IMR-90 (cell line): ENCODE data around the gene PRKCSH. TPM values are rescaled to one million over a fixed set of nuclear protein-coding genes. Genes with fewer than 3 reads are reported as not detected.

Source experiments
- ATAC-seq: fragments of 200-7000 bp; cut with Tn5 transposase; 2 replicates; pipeline ENCODE4 v1.9.1; 2020; ENCODE audit warnings: low read depth, mild to moderate bottlenecking, moderate library complexity
- BruUV-seq: library from RNA; stranded (reverse); fragments of 400-500 nt; replicated peaks from 2 replicates; lab custom pipeline; 2021; lab: Mats Ljungman, UMichigan
- CTCF ChIA-PET: fragments of 300-600 bp; formaldehyde crosslinking; extraction: SDS; loops from one replicate; lab custom pipeline; 2021; ENCODE audit warnings: antibody characterized with exemption; lab: Yijun Ruan, JAX
- POLR2A ChIA-PET: fragments of 300-600 bp; sonication (Branson Sonifier 250); formaldehyde crosslinking; loops from one replicate; lab custom pipeline; 2022; ENCODE audit warnings: antibody characterized with exemption; ENCODE audit not compliant: unreplicated experiment; lab: Charles Lee
- DNase-seq: peaks from one replicate; pipeline ENCODE4 v3.0.0; 2013
- H2AFZ ChIP-seq: replicated peaks from 2 replicates; pipeline ENCODE3; 2013; ENCODE audit warnings: low read length, mild to moderate bottlenecking; ENCODE audit not compliant: poor library complexity
- H2AK5ac ChIP-seq: 2 replicates; pipeline ENCODE4 v1.6.1; 2013; ENCODE audit warnings: low read depth, low read length, inconsistent platforms
- H2AK9ac ChIP-seq: replicated peaks from 2 replicates; pipeline ENCODE3; 2013; ENCODE audit warnings: mild to moderate bottlenecking, low read depth, low read length, moderate library complexity; ENCODE audit not compliant: poor library complexity
- H2BK120ac ChIP-seq: 2 replicates; pipeline ENCODE4 v1.6.1; 2013; ENCODE audit warnings: low read depth, low read length, inconsistent platforms
- H2BK15ac ChIP-seq: 3 replicates; pipeline ENCODE4 v1.6.1; 2013; ENCODE audit warnings: low read depth, low read length, inconsistent platforms
- H2BK20ac ChIP-seq: 2 replicates; pipeline ENCODE4 v1.6.1; 2013; ENCODE audit warnings: low read depth, mild to moderate bottlenecking, inconsistent platforms, low read length, moderate library complexity
- H2BK5ac ChIP-seq: 2 replicates; pipeline ENCODE4 v1.6.1; 2013; ENCODE audit warnings: mild to moderate bottlenecking, low read depth, low read length, inconsistent platforms; ENCODE audit not compliant: poor library complexity, severe bottlenecking
- H3K14ac ChIP-seq: replicated peaks from 2 replicates; pipeline ENCODE4 v1.6.1; 2013; ENCODE audit warnings: low read depth, low read length, inconsistent platforms
- H3K18ac ChIP-seq: 2 replicates; pipeline ENCODE4 v1.6.1; 2013; ENCODE audit warnings: low read depth, low read length, control low read depth
- H3K23ac ChIP-seq: 2 replicates; pipeline ENCODE4 v1.6.1; 2013; ENCODE audit warnings: low read depth, low read length, inconsistent platforms
- H3K27ac ChIP-seq: 2 replicates; pipeline ENCODE4 v1.5.1; 2013; ENCODE audit warnings: mild to moderate bottlenecking, control low read depth, low read length; ENCODE audit not compliant: insufficient read depth
- H3K27me3 ChIP-seq: 2 replicates; pipeline ENCODE4 v1.6.1; 2013; ENCODE audit warnings: low read length; ENCODE audit not compliant: control insufficient read depth, insufficient read depth
- H3K36me3 ChIP-seq: 2 replicates; pipeline ENCODE4 v1.6.1; 2013; ENCODE audit warnings: low read length, mixed read lengths; ENCODE audit not compliant: control insufficient read depth, insufficient read depth
- H3K4ac ChIP-seq: 2 replicates; pipeline ENCODE4 v1.6.1; 2013; ENCODE audit warnings: low read depth, low read length, inconsistent platforms
- H3K4me1 ChIP-seq: 2 replicates; pipeline ENCODE4 v1.6.1; 2013; ENCODE audit warnings: low read length, mixed read lengths; ENCODE audit not compliant: control insufficient read depth, insufficient read depth
- H3K4me2 ChIP-seq: 2 replicates; pipeline ENCODE4 v1.6.1; 2013; ENCODE audit warnings: low read depth, mild to moderate bottlenecking, control low read depth, low read length, moderate library complexity
- H3K4me3 ChIP-seq: 2 replicates; pipeline ENCODE4 v1.5.1; 2013; ENCODE audit warnings: low read depth, mild to moderate bottlenecking, control low read depth, low read length, moderate library complexity; ENCODE audit not compliant: insufficient read depth
- H3K56ac ChIP-seq: 2 replicates; pipeline ENCODE4 v1.6.1; 2013; ENCODE audit warnings: low read length, inconsistent platforms; ENCODE audit not compliant: insufficient read depth; ENCODE audit errors: extremely low read depth
- H3K79me1 ChIP-seq, 2 experiments: 2 replicates each; pipeline ENCODE4 v1.6.1; 2013; ENCODE audit warnings: low read length in 2 of 2, inconsistent platforms in 1 of 2, low read depth in 1 of 2
- H3K9ac ChIP-seq: 2 replicates; pipeline ENCODE4 v1.6.1; 2013; ENCODE audit warnings: low read depth, low read length, control low read depth
- H3K9me1 ChIP-seq: 2 replicates; pipeline ENCODE4 v1.6.1; 2013; ENCODE audit warnings: low read length, inconsistent platforms; ENCODE audit not compliant: insufficient read depth
- H3K9me3 ChIP-seq: 2 replicates; pipeline ENCODE4 v1.6.1; 2013; ENCODE audit warnings: low read length; ENCODE audit not compliant: control insufficient read depth, insufficient read depth
- H4K20me1 ChIP-seq: 2 replicates; pipeline ENCODE4 v1.6.1; 2013; ENCODE audit warnings: low read length, inconsistent platforms; ENCODE audit not compliant: insufficient read depth
- H4K5ac ChIP-seq: 2 replicates; pipeline ENCODE4 v1.6.1; 2013; ENCODE audit warnings: mild to moderate bottlenecking, low read depth, low read length, control low read depth
- H4K8ac ChIP-seq, 2 experiments: 2 replicates each; pipeline ENCODE4 v1.6.1; 2013; ENCODE audit warnings: low read depth in 2 of 2, low read length in 2 of 2, control low read depth in 1 of 2, inconsistent platforms in 1 of 2
- H4K91ac ChIP-seq: 2 replicates; pipeline ENCODE4 v1.6.1; 2013; ENCODE audit warnings: low read depth, low read length, inconsistent platforms; ENCODE audit not compliant: insufficient read depth
- BHLHE40 ChIP-seq: fragments of 150-350 bp; IDR thresholded peaks from 2 replicates; pipeline ENCODE4 v1.6.1; 2016; ENCODE audit warnings: mild to moderate bottlenecking, low read depth, low read length
- CEBPB ChIP-seq: IDR thresholded peaks from 2 replicates; pipeline ENCODE4 v1.6.1; 2012; ENCODE audit warnings: low read depth, low read length, improper control_type of control experiment
- CHD1 ChIP-seq: IDR thresholded peaks from 2 replicates; pipeline ENCODE4 v1.6.1; 2012; ENCODE audit warnings: low read depth, low read length, improper control_type of control experiment
- FOS ChIP-seq: fragments of 150-350 bp; IDR thresholded peaks from 2 replicates; pipeline ENCODE4 v1.6.1; 2016; ENCODE audit warnings: low read depth, low read length
- MAFK ChIP-seq: IDR thresholded peaks from 2 replicates; pipeline ENCODE4 v1.6.1; 2012; ENCODE audit warnings: low read depth, low read length, improper control_type of control experiment
- MAZ ChIP-seq: IDR thresholded peaks from 2 replicates; pipeline ENCODE4 v1.6.1; 2012; ENCODE audit warnings: low read depth, mild to moderate bottlenecking, low read length, improper control_type of control experiment, moderate library complexity, borderline replicate concordance
- NFE2L2 ChIP-seq: fragments of 150-350 bp; IDR thresholded peaks from 2 replicates; pipeline ENCODE4 v1.6.1; 2016; ENCODE audit warnings: low read depth, mild to moderate bottlenecking, low read length
- POLR2A ChIP-seq: IDR thresholded peaks from 2 replicates; pipeline ENCODE4 v1.6.1; 2012; ENCODE audit warnings: mild to moderate bottlenecking, low read depth, low read length
- RAD21 ChIP-seq: IDR thresholded peaks from 2 replicates; pipeline ENCODE4 v1.6.1; 2012; ENCODE audit warnings: low read length, improper control_type of control experiment
- SMC3 ChIP-seq: fragments of 150-350 bp; IDR thresholded peaks from 2 replicates; pipeline ENCODE4 v1.6.1; 2016; ENCODE audit warnings: low read depth, mild to moderate bottlenecking, antibody characterized with exemption, low read length, moderate library complexity
- WGBS, 2 experiments: methylation state at CpG; one replicate each; pipeline versions ENCODE4 v1.1.5 to v1.1.7; 2013; ENCODE audit warnings: missing lambda C conversion rate in 2 of 2; ENCODE audit not compliant: insufficient read length in 1 of 2; ENCODE audit errors: extremely low coverage in 2 of 2; 5-methylcytosine and 5-hydroxymethylcytosine counted together
- dilution Hi-C: fragments of 300-500 bp; cut with HindIII; formaldehyde crosslinking; loops from one replicate; pipeline ENCODE4 v1.14.3; 2018; ENCODE audit warnings: low sequenced_read_pairs; ENCODE audit not compliant: unreplicated experiment
- in situ Hi-C: fragments of 300-500 bp; cut with MboI; formaldehyde crosslinking; loops from 3 replicates; pipeline ENCODE4 v1.14.3; 2019; ENCODE audit warnings: low sequenced_read_pairs, inconsistent platforms, mixed read lengths
- intact Hi-C: fragments of 100-400 bp; cut with micrococcal nuclease; formaldehyde crosslinking; loops from 2 replicates; pipeline ENCODE4 v1.10.0; 2022
- polyA plus RNA-seq, 3 experiments: library from polyadenylated mRNA; depleted of rRNA; stranded (reverse); fragments of >200 nt; gene quantifications; 2 replicates each; pipeline ENCODE4 v1.2.3, GENCODE V29; 2012; ENCODE audit warnings: low replicate concordance in 1 of 3
- total RNA-seq: library from RNA; depleted of rRNA; stranded (reverse); fragments of >200 nt; gene quantifications from 2 replicates; pipeline ENCODE4 v1.2.3, GENCODE V29; 2012
- TF ChIP-seq, protein P1 (sequence below): conservative IDR thresholded peaks from 2 replicates; pipeline ENCODE4 v1.5.1; 2012; ENCODE audit warnings: mild to moderate bottlenecking, low read depth, low read length, improper control_type of control experiment
- TF ChIP-seq, protein P2 (sequence below): fragments of 150-350 bp; IDR thresholded peaks from 2 replicates; pipeline ENCODE4 v1.6.1; 2017; ENCODE audit warnings: mild to moderate bottlenecking, antibody characterized with exemption, low read length, low read depth
- TF ChIP-seq, protein P3 (sequence below): fragments of 150-350 bp; IDR thresholded peaks from 2 replicates; pipeline ENCODE4 v1.6.1; 2016; ENCODE audit warnings: low read depth, mild to moderate bottlenecking, low read length, moderate library complexity, borderline replicate concordance

PRKCSH gene
- total and polyA plus RNA-seq, 2 of the 4 experiments (the other 2 are of a cell fraction), result 36.0 to 252 TPM

DNA sequence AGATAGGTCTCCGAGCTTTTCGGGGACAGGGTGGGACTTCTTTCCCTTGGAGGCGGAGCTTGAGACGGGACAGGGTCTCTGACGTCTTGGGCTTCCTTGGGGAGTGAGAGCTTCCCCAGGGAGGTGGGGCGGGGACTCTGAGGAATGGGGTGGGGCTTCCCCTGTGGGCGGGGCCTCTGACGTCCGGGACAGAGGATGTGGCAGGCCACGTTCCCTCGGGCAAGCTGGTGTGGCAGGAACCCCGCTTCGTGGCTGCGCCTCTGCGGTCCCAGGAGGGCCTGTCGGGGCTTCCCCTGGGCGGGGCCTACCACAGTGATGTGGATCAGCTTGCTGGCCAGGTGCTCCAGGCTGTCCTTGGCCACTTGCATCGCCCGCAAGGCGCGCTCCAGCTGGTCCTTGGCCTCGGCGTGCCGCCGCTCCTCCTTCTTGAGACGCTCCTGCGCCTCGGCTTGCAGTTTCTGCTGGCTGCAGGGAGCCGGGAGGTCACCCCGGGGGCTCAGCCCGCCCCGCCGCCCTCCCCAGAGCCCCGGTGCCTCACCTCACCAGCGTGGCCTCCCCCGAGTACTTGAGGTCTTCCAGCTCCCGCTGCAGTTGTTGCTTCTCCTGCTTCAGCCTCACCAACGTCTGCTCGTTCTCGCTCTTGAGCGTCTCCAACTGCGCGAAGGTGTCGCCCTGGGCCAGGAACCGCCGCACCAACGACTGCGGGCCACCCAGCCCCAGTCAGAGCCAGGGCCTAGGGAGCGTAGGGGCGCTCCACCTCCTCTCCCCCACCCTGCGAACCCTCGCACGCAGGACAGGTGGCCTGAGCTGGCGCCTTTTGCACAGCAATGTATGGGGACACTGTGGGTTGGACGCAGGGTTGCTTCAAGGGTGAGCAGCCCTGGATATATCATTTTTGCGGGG is 13.0 kb upstream of the PRKCSH start:
- Histone ChIP-seq H4K5ac (no peak overlapping the region), H3K14ac (no peak overlapping the region), H4K8ac (no peak overlapping the region; a peak in 1 of 4 replicates), H3K4ac (no peak overlapping the region), H3K27me3 (peaks cover 44% of the 10 kb centered on the region), H3K4me1 (peaks cover 2% of the 10 kb centered on the region; the same call in 1 of the 2 replicates), H2BK20ac (no peak overlapping the region), H2BK120ac (no peak overlapping the region), H4K20me1 (no peaks in the 10 kb centered on the region), H3K4me3 (peak overlapping the region; percentile 12; the same call in 1 of the 2 replicates), H3K23ac (no peak overlapping the region), H3K18ac (no peak overlapping the region), H2AFZ (peak overlapping the region; percentile 78), H2BK15ac (no peak overlapping the region), H3K9me1 (no peaks in the 10 kb centered on the region), H3K9ac (no peak overlapping the region), H2AK9ac (no peak overlapping the region), H3K4me2 (peak overlapping the region; percentile 46; the same call in 1 of the 2 replicates), H4K91ac (no peak overlapping the region), H3K79me1 (no peaks in the 10 kb centered on the region), H3K36me3 (no peaks in the 10 kb centered on the region), H2AK5ac (no peak overlapping the region), H3K56ac (no peak overlapping the region), H3K9me3 (no peaks in the 10 kb centered on the region), H2BK5ac (no peak overlapping the region), H3K27ac (no peak overlapping the region)
- 27% methylated on average over 10 of the region's 56 CpGs; no CpG with 5 or more reads in 1 of the 2 experiments for WGBS, 2 experiments
- TF ChIP-seq MAZ (no peak), RAD21 (no peak), POLR2A (no peak), CHD1 (no peak), SMC3 (no peak), CEBPB (no peak), BHLHE40 (no peak), NFE2L2 (no peak), MAFK (no peak), FOS (no peak)
- TF ChIP-seq, protein P1, sequence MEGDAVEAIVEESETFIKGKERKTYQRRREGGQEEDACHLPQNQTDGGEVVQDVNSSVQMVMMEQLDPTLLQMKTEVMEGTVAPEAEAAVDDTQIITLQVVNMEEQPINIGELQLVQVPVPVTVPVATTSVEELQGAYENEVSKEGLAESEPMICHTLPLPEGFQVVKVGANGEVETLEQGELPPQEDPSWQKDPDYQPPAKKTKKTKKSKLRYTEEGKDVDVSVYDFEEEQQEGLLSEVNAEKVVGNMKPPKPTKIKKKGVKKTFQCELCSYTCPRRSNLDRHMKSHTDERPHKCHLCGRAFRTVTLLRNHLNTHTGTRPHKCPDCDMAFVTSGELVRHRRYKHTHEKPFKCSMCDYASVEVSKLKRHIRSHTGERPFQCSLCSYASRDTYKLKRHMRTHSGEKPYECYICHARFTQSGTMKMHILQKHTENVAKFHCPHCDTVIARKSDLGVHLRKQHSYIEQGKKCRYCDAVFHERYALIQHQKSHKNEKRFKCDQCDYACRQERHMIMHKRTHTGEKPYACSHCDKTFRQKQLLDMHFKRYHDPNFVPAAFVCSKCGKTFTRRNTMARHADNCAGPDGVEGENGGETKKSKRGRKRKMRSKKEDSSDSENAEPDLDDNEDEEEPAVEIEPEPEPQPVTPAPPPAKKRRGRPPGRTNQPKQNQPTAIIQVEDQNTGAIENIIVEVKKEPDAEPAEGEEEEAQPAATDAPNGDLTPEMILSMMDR, result no peak
- TF ChIP-seq, protein P2, sequence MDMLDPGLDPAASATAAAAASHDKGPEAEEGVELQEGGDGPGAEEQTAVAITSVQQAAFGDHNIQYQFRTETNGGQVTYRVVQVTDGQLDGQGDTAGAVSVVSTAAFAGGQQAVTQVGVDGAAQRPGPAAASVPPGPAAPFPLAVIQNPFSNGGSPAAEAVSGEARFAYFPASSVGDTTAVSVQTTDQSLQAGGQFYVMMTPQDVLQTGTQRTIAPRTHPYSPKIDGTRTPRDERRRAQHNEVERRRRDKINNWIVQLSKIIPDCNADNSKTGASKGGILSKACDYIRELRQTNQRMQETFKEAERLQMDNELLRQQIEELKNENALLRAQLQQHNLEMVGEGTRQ, result no peak
- TF ChIP-seq, protein P3, sequence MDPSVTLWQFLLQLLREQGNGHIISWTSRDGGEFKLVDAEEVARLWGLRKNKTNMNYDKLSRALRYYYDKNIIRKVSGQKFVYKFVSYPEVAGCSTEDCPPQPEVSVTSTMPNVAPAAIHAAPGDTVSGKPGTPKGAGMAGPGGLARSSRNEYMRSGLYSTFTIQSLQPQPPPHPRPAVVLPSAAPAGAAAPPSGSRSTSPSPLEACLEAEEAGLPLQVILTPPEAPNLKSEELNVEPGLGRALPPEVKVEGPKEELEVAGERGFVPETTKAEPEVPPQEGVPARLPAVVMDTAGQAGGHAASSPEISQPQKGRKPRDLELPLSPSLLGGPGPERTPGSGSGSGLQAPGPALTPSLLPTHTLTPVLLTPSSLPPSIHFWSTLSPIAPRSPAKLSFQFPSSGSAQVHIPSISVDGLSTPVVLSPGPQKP, result no peak
- dilution Hi-C loops (no loop called here), in situ Hi-C loops (no loop called here), intact Hi-C loops (loop anchor here (5.0 kb wide), 1 partner anchor 40 kb away; the partner anchor contains the start of gene EPOR)
- POLR2A ChIA-PET, result no interaction called here
- BruUV-seq, result no TSS peak
- ATAC-seq, result peak; percentile 68
- no peak for DNase-seq
- CTCF ChIA-PET, result interaction anchor here (1.2 to 1.5 kb wide), 2 partner anchors 13 to 41 kb away, joined by 4 read pairs; partner anchors contain the start of genes ODAD3 and PRKCSH
